NCI-H2196 treated with DMSO at 0.1 percent for 48 hours (cell line): Measurements from ENCODE around the gene SEMA6C.
"Not testable (repeated sequence)": the region's sequence is repeated elsewhere in the genome, so short reads cannot be mapped to it uniquely, and the experiment has no call there.

Experiments used
- DNase-seq: peaks from one replicate; lab custom pipeline; 2025; ENCODE audit not compliant: unreplicated experiment; lab: John Stamatoyannopoulos, UW

Gene SEMA6C

GRCh38 chr1:151130987-151131586 lies 15.3 kb downstream of the SEMA6C start:
- DNase-seq = no peak

GRCh38 chr1:151128800-151129199 lies 17.6 kb downstream of the SEMA6C start:
- no peak for DNase-seq

- no peak for DNase-seq
Measured at GRCh38 chr1:151124763-151125403, 21.5 kb downstream of the SEMA6C start.

GRCh38 chr1:151113877-151114276 lies 32.6 kb downstream of the SEMA6C start:
- no peak for DNase-seq

GRCh38 chr1:151108331-151108730 lies 38.1 kb downstream of the SEMA6C start:
- DNase-seq = no peak

- DNase-seq = no peak
Measured at GRCh38 chr1:151106894-151107293, 39.5 kb downstream of the SEMA6C start.

GRCh38 chr1:151104630-151105029 lies 41.8 kb downstream of the SEMA6C start:
- DNase-seq = no peak

GRCh38 chr1:151098126-151098525 lies 48.3 kb downstream of the SEMA6C start:
- DNase-seq = no peak

- not testable (repeated sequence) for DNase-seq
Measured at GRCh38 chr1:151097426-151097825, 49.0 kb downstream of the SEMA6C start.

- no peak for DNase-seq
Measured at GRCh38 chr1:151085953-151086559, 60.4 kb downstream of the SEMA6C start.
